GM19468 (cell line): ENCODE measurements around the gene RLN3.
A peak's percentile ranks its signal among the peaks of the same experiment; 100 is the strongest.

Experiments
- ATAC-seq: cut with Tn5 transposase; IDR thresholded peaks from one replicate; pipeline ENCODE4 v1.9.1; 2021; ENCODE audit warnings: mild to moderate bottlenecking, moderate library complexity, moderate number of reproducible peaks; ENCODE audit not compliant: unreplicated experiment; ENCODE audit errors: extremely low read depth

Gene RLN3

DNA sequence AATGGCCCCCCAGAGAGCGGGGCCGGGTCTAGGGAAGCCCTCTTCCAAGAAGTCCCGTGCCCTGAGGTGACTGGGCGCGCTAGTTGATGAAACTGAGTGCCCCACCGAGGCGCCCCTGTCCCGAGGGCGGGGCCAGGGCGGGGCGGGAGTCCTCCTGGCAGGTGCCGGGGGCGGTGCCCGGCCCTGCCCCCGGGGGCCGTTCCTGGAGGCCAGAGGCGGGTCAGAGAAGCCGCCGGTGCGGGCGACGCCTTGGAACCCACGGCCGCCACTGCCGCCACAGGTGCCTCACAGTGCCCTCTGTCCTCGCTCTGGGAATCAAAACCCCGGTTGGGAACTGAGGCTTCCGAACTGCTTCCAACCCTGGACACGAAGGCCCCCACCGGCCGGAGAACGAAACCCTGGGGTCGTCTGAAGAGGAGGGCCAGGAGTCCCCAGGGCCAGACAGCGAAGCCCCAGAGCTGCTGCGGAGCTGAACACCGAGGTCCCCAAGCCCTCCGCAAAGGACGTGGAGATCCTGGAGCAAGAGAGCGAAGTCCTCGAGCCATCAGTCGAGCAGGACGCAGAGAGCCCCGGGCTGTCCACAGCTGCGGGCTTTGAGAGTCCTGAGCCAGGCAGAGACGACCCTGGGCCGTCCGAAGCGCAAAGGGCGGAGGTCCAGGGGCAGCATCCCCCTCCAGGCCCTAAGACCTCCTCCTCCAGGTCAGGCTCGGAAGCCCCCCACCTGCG, 44.8 kb downstream of the RLN3 start, which contains the start of gene MISP3:
Gene MISP3, plus strand, starts transcription at position 252 of the 726 bp plus-strand sequence. CDS start 524 bp downstream, outside the sequence.
- ATAC-seq = no peak

DNA sequence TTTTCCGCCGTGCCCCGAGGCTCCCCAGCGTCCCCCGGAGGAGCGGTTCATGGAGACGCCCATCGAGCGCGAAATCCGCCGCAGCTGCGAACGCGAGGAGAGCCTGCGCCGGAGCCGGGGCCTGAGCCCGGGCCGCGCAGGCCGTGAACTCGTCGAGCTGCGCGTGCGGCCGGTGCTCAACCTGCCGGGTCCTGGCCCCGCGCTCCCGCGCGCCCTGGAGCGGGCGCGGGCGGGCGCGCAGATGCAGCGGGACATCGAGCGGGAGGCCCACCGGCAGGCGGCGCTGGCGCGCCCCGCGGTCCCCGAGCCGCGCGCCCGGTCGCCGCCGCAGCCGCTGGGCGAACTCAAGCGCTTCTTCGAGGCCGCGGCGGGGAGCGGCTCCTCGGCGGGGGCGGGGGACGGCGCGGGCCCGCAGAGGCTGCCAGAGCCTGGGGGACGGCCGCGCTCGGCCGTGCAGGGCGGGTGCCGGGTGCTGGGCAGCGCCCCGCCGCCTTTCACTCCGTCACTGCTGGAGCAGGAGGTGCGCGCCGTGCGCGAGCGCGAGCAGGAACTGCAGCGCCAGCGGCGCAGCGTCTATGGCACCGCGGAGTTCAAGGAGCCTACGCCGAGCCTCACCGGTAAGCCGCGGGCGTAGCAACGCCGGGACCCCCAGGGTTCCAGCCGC, 45.4 kb downstream of the RLN3 start:
- ATAC-seq = peak; percentile 38

DNA sequence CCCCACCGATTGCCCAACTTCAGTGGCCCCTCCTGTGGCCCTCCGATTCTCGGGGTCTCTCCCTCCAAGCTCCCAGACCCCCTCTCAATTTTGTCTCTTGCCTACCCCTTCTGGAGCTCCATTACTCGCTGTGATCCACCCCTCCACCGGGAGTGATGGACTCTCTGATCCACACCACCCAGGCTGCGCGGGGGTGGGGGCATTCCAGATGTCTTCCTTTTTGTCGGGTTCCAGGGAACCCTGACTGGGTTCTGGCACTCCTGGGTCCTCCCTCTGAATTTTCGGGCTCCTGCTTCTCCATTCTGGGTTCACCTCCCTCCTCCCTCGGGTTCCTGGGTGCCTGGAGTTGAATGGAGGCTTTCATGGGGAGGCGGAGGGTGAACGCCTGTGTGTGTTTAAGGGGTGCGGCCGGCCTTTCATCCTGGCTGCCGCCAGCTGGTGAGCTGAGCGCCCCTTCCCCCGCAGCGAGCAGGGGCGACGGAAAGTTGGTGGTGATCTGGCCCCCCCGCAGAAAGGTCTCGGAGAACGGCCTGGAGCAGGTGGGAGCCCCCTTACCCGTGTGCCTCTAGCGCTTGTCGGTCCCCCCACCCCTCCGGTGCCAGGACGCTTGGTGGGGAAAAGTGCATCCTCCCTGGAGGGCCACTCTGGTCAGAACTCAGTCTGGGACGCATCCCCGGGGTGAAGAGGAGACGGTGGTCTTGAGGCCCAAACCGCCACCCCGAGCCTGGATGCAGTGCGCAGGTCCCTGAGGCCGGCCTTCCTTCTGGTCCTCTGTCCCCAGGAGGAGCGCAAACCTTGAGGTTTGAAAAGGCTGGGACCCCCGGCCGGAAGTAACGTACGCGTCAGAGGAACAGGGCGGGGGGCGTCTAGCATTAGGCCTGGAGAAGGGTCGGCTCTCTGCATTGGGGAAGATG, 46.2 kb downstream of the RLN3 start:
- no peak for ATAC-seq

DNA sequence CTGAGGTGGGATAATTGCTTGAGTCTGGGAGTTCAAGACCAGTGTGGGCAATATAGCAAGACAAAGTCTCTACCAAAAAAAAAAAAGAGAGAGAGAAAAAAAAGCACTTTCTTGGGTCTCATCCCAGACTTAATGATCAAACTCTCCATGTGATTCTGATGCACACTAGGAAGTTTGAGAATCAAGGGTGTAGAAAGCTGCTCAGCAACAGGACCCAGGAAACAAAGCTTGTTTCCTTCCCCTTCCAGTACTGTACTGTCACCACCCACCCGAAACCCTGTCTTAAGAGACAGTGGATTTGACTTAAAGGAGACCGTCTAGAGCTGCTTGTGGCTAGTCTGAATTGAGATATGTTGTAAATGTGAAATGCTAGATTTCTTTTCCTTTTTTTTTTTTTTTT, 50.5 kb downstream of the RLN3 start:
- no peak for ATAC-seq
